ENCODE results near the gene GET3. TPM values are rescaled to one million over a fixed set of nuclear protein-coding genes. Genes with fewer than 3 reads are reported as not detected.

The GET3 gene
- polyA plus RNA-seq, 1 of the 3 experiments (the other 2 are of a cell fraction): 264 TPM

- TF ChIP-seq MXI1 (IDR thresholded peaks at IDR 0.05; ENCODE audit: low read depth, low read length): no peak; the same call in 1 of the 2 replicates
- TF ChIP-seq RCOR1 (IDR thresholded peaks at IDR 0.05; ENCODE audit: low read length): no peak
- TF ChIP-seq NRF1 (IDR thresholded peaks at IDR 0.05; ENCODE audit: low read depth, low read length): no peak
- no peak for TF ChIP-seq CHD2 (IDR thresholded peaks at IDR 0.05; ENCODE audit: low read length, partially characterized antibody)
- TF ChIP-seq GATA2 (CRISPR knock-in tag; IDR thresholded peaks at IDR 0.05): no peak
- TF ChIP-seq REST (IDR thresholded peaks at IDR 0.05; ENCODE audit: low read depth, low read length): no peak
- no peak for TF ChIP-seq YY1 (IDR thresholded peaks at IDR 0.05; ENCODE audit: low read depth)
- no peak for TF ChIP-seq FOXJ3 (CRISPR knock-in tag; IDR thresholded peaks at IDR 0.05)
Observed at GRCh38 chr19:12788042-12788681, 50.9 kb downstream of the GET3 start (continued).

- Histone ChIP-seq H2AFZ (ENCODE audit: low read depth) (peak overlapping the region; percentile 53; the same call in 1 of the 2 replicates), H3K27me3 (ENCODE audit: insufficient read depth) (no peaks in the 10 kb centered on the region), H3K4me2 (peak overlapping the region; percentile 88), H3K9me3 (no peaks in the 10 kb centered on the region), H4K20me1 (ENCODE audit: insufficient read depth) (peaks cover 17% of the 10 kb centered on the region), H3K4me3 (ENCODE audit: low read depth in 2 of 2, low read length in 1 of 2) (peak overlapping the region; percentile 37 to 80; a peak in 2 of 4 replicates), H3K9ac (peak overlapping the region; percentile 66), H3K36me3 (replicated peaks in 1 of 2; ENCODE audit: control insufficient read depth in 1 of 2, insufficient read depth in 2 of 2, low read length in 1 of 2) (peaks cover 0 to 6% of the 10 kb centered on the region in 2 experiments), H3K4me1 (ENCODE audit: control insufficient read depth in 1 of 2, insufficient read depth in 2 of 2, low read depth in 1 of 2, low read length in 1 of 2) (peaks cover 39 to 61% of the 10 kb centered on the region in 2 experiments), H3F3A (replicated peaks; ENCODE audit: insufficient read depth) (peaks cover 60% of the 10 kb centered on the region), H3K27ac (ENCODE audit: low read depth in 2 of 2, low read length in 1 of 2) (peak overlapping the region; percentile 96 to 97), H3K79me2 (ENCODE audit: insufficient read depth) (peaks cover 20% of the 10 kb centered on the region), H3K9me2 (no peaks in the 10 kb centered on the region)
- WGBS (ENCODE audit: low lambda C conversion rate): 3% methylated on average over 8 of the region's 12 CpGs
- POLR2A ChIA-PET: interaction anchor here (0.7 to 1.1 kb wide), 4 partner anchors 10 to 66 kb away, joined by 3 to 5 read pairs (median 4); no protein-coding TSS in a partner anchor
- CTCF ChIA-PET: interaction anchor here (1.1 to 17.1 kb wide), 6 partner anchors 11 to 59 kb away, joined by 3 to 321 read pairs (median 9); no protein-coding TSS in a partner anchor
- peak; percentile 88 for DNase-seq
- TF ChIP-seq CTCF (IDR thresholded peaks at IDR 0.05): no peak
- peak; percentile 64 to 85; a peak in 3 of 4 replicates for TF ChIP-seq EP300 (IDR thresholded peaks at IDR 0.05; ENCODE audit: borderline replicate concordance in 1 of 2, low read depth in 1 of 2, low read length in 1 of 2)
- no peak for TF ChIP-seq FOSL2 (IDR thresholded peaks at IDR 0.05; ENCODE audit: borderline replicate concordance, low read depth)
- TF ChIP-seq CHD2 (IDR thresholded peaks at IDR 0.05; ENCODE audit: low read length, partially characterized antibody): peak; percentile 95
- TF ChIP-seq RXRA (IDR thresholded peaks at IDR 0.05; ENCODE audit: borderline replicate concordance, low read depth): no peak
- peak; percentile 87 for TF ChIP-seq RCOR1 (IDR thresholded peaks at IDR 0.05; ENCODE audit: low read length)
- TF ChIP-seq POLR2AphosphoS5 (IDR thresholded peaks at IDR 0.05; ENCODE audit: low read depth, low read length): peak; percentile 71
- TF ChIP-seq TCF12 (IDR thresholded peaks at IDR 0.05): peak; percentile 92
- peak; percentile 17; the same call in 1 of the 2 replicates for TF ChIP-seq RAD21 (IDR thresholded peaks at IDR 0.05; ENCODE audit: low read length)
- TF ChIP-seq REST (IDR thresholded peaks at IDR 0.05; ENCODE audit: low read depth, low read length): 0 out of 2 replicates have a peak, but pooled peaks have one; percentile 60
- peak; percentile 88 for TF ChIP-seq PBX3 (IDR thresholded peaks at IDR 0.05)
- peak; percentile 37; the same call in 1 of the 2 replicates for TF ChIP-seq GATA2 (CRISPR knock-in tag; IDR thresholded peaks at IDR 0.05)
- TF ChIP-seq MAX (IDR thresholded peaks at IDR 0.05; ENCODE audit: low read depth): 0 out of 2 replicates have a peak, but pooled peaks have one; percentile 66
- no peak for TF ChIP-seq YY1 (IDR thresholded peaks at IDR 0.05; ENCODE audit: low read depth)
- TF ChIP-seq TEAD4 (IDR thresholded peaks at IDR 0.05; ENCODE audit: borderline replicate concordance, insufficient read depth): peak; percentile 57; the same call in 1 of the 2 replicates
- peak; percentile 94 for TF ChIP-seq NFIC (IDR thresholded peaks at IDR 0.05; ENCODE audit: borderline replicate concordance)
Observed at GRCh38 chr19:12788682-12789097, 51.4 kb downstream of the GET3 start.
